Measurements from ENCODE around the gene NCAM1. TPM values are rescaled to one million over a fixed set of nuclear protein-coding genes. Genes with fewer than 3 reads are reported as not detected.

The NCAM1 gene
- polyA plus RNA-seq, 1 donor (not counting 4 experiments of a cell fraction or from before 2014, with no cell fraction given) = 0.04 TPM

GRCh38 chr11:112993808-112994207 lies 32.6 kb downstream of the NCAM1 start:
- Histone ChIP-seq H3K27me3 (ENCODE audit: control insufficient read depth, extremely low read depth, insufficient read depth, low read length) (no peaks in the 10 kb centered on the region), H3K9me3 (ENCODE audit: control insufficient read depth, low read depth, low read length) (no peaks in the 10 kb centered on the region), H3K4me1 (ENCODE audit: control insufficient read depth, extremely low read depth, insufficient read depth, low read length) (no peaks in the 10 kb centered on the region), H3K79me2 (ENCODE audit: control insufficient read depth, insufficient read depth, low read length) (no peaks in the 10 kb centered on the region), H2AFZ (ENCODE audit: control insufficient read depth, low read length) (no peak overlapping the region), H3K36me3 (ENCODE audit: control insufficient read depth in 2 of 2, extremely low read depth in 1 of 2, insufficient read depth in 2 of 2, low read length in 2 of 2) (no peaks in the 10 kb centered on the region), H3K27ac (ENCODE audit: control insufficient read depth, insufficient read depth, low read length) (no peak overlapping the region), H3K9ac (ENCODE audit: control insufficient read depth, extremely low read depth, insufficient read depth, low read length) (no peak overlapping the region), H3K4me2 (ENCODE audit: control insufficient read depth, extremely low read depth, insufficient read depth, low read depth, low read length) (no peak overlapping the region), H4K20me1 (ENCODE audit: control insufficient read depth, extremely low read depth, insufficient read depth, low read length) (no peaks in the 10 kb centered on the region), H3K9me1 (ENCODE audit: control insufficient read depth, extremely low read depth, insufficient read depth, low read length) (no peaks in the 10 kb centered on the region), H3K4me3 (ENCODE audit: control insufficient read depth in 2 of 3, extremely low read depth in 1 of 3, insufficient read depth in 2 of 3, low read depth in 1 of 3, low read length in 3 of 3) (no peak overlapping the region)
- no peak for TF ChIP-seq EZH2 (IDR thresholded peaks at IDR 0.05; ENCODE audit: low read length)
- TF ChIP-seq, protein P1, sequence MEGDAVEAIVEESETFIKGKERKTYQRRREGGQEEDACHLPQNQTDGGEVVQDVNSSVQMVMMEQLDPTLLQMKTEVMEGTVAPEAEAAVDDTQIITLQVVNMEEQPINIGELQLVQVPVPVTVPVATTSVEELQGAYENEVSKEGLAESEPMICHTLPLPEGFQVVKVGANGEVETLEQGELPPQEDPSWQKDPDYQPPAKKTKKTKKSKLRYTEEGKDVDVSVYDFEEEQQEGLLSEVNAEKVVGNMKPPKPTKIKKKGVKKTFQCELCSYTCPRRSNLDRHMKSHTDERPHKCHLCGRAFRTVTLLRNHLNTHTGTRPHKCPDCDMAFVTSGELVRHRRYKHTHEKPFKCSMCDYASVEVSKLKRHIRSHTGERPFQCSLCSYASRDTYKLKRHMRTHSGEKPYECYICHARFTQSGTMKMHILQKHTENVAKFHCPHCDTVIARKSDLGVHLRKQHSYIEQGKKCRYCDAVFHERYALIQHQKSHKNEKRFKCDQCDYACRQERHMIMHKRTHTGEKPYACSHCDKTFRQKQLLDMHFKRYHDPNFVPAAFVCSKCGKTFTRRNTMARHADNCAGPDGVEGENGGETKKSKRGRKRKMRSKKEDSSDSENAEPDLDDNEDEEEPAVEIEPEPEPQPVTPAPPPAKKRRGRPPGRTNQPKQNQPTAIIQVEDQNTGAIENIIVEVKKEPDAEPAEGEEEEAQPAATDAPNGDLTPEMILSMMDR (optimal IDR thresholded peaks at IDR 0.05 in 1 of 3, IDR thresholded peaks at IDR 0.05 in 1 of 3, conservative IDR thresholded peaks at IDR 0.05 in 1 of 3; ENCODE audit: extremely low read depth in 1 of 3, insufficient read depth in 2 of 3, low read length in 3 of 3) = no peak
- FAIRE-seq (no peak), DNase-seq (ENCODE audit: low read depth, low spot score) (no peak)
- dilution Hi-C loops (cut with MboI; ENCODE audit: extremely low pct_ligation_motif_present, low sequenced_read_pairs) = no loop called here

DNA sequence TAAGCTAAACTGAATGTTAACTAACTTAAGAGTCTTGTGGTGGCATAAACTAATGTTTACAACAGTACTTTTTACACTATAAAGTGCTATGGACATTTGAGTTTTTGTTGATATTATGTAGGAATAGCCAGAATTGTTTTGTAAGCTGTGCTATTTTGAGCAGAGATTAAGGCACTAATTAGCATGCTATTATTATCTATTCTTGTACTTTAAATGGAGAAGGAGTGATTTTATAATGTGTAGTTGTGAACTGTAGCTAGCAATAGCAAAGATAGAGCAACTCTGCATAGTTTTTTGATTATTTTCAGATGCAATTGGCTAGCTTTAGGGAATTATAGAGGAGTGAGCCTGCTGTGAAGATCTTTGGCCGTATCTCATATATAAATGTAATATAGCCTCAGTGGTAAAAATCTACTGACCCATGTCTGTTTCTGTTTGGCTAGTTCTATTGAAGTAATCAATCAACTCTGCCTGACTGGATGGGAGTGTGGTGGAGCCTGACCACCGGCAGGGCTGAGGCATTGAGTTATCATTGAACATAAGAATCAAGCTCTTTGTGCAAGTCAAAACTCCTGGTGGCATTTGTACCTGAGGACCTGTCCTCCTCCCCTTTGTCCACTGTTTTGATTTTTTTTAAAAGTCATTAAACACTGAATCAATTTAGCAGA lies 34.3 kb downstream of the NCAM1 start:
- dilution Hi-C loops (cut with MboI; ENCODE audit: extremely low pct_ligation_motif_present, low sequenced_read_pairs) = no loop called here
- Histone ChIP-seq H3K79me2 (ENCODE audit: control insufficient read depth, insufficient read depth, low read length) (no peaks in the 10 kb centered on the region), H3K9ac (ENCODE audit: control insufficient read depth, extremely low read depth, insufficient read depth, low read length) (no peak overlapping the region), H3K27me3 (ENCODE audit: control insufficient read depth, extremely low read depth, insufficient read depth, low read length) (no peaks in the 10 kb centered on the region), H3K4me3 (ENCODE audit: control insufficient read depth in 2 of 3, extremely low read depth in 1 of 3, insufficient read depth in 2 of 3, low read depth in 1 of 3, low read length in 3 of 3) (no peak overlapping the region), H3K36me3 (ENCODE audit: control insufficient read depth in 2 of 2, extremely low read depth in 1 of 2, insufficient read depth in 2 of 2, low read length in 2 of 2) (no peaks in the 10 kb centered on the region), H4K20me1 (ENCODE audit: control insufficient read depth, extremely low read depth, insufficient read depth, low read length) (no peaks in the 10 kb centered on the region), H3K27ac (ENCODE audit: control insufficient read depth, insufficient read depth, low read length) (no peak overlapping the region), H3K4me1 (ENCODE audit: control insufficient read depth, extremely low read depth, insufficient read depth, low read length) (no peaks in the 10 kb centered on the region), H3K9me1 (ENCODE audit: control insufficient read depth, extremely low read depth, insufficient read depth, low read length) (no peaks in the 10 kb centered on the region), H3K9me3 (ENCODE audit: control insufficient read depth, low read depth, low read length) (no peaks in the 10 kb centered on the region), H3K4me2 (ENCODE audit: control insufficient read depth, extremely low read depth, insufficient read depth, low read depth, low read length) (no peak overlapping the region), H2AFZ (ENCODE audit: control insufficient read depth, low read length) (no peak overlapping the region)
- TF ChIP-seq EZH2 (IDR thresholded peaks at IDR 0.05; ENCODE audit: low read length) = no peak
- TF ChIP-seq, protein P1 (optimal IDR thresholded peaks at IDR 0.05 in 1 of 3, IDR thresholded peaks at IDR 0.05 in 1 of 3, conservative IDR thresholded peaks at IDR 0.05 in 1 of 3; ENCODE audit: extremely low read depth in 1 of 3, insufficient read depth in 2 of 3, low read length in 3 of 3) = no peak
- DNase-seq (ENCODE audit: low read depth, low spot score) (no peak), FAIRE-seq (no peak)
